AG08395 (cell line): ENCODE data around the gene PCLO.

Experiments
- DNase-seq: peaks from one replicate; pipeline ENCODE4 v3.0.0; 2012; ENCODE audit warnings: mixed read lengths, low spot score

The PCLO gene

GRCh38 chr7:82823073-82823472 is 339.6 kb downstream of the PCLO start:
- no peak for DNase-seq

GRCh38 chr7:82821037-82821436 is 341.6 kb downstream of the PCLO start:
- no peak for DNase-seq

- DNase-seq = no peak
Observed at GRCh38 chr7:82818171-82818570, 344.5 kb downstream of the PCLO start.

- no peak for DNase-seq
Observed at GRCh38 chr7:82816272-82816671, 346.4 kb downstream of the PCLO start.

- DNase-seq = peak; percentile 72
Observed at GRCh38 chr7:82810558-82811259, 352.0 kb downstream of the PCLO start.

- DNase-seq = no peak
Observed at GRCh38 chr7:82808633-82809032, 354.1 kb downstream of the PCLO start.

GRCh38 chr7:82805527-82805960 is 357.1 kb downstream of the PCLO start:
- DNase-seq = peak; percentile 72

- no peak for DNase-seq
Observed at GRCh38 chr7:82803411-82803810, 359.3 kb downstream of the PCLO start.

GRCh38 chr7:82789883-82790609 is 372.6 kb downstream of the PCLO start:
- no peak for DNase-seq

GRCh38 chr7:82778021-82778420 is 384.7 kb downstream of the PCLO start:
- DNase-seq = no peak

- no peak for DNase-seq
Observed at GRCh38 chr7:82762880-82763279, 399.8 kb downstream of the PCLO start.

- no peak for DNase-seq
Observed at GRCh38 chr7:82760831-82761230, 401.9 kb downstream of the PCLO start.

GRCh38 chr7:82760074-82760473 is 402.6 kb downstream of the PCLO start:
- DNase-seq = no peak

- DNase-seq = peak; percentile 55
Observed at GRCh38 chr7:82755705-82756551, 406.8 kb downstream of the PCLO start.

- no peak for DNase-seq
Observed at GRCh38 chr7:82750007-82750406, 412.7 kb downstream of the PCLO start.

- DNase-seq = no peak
Observed at GRCh38 chr7:82745820-82746219, 416.9 kb downstream of the PCLO start.

- peak; percentile 45 for DNase-seq
Observed at GRCh38 chr7:82745117-82745516, 417.6 kb downstream of the PCLO start.

GRCh38 chr7:82742163-82742562 is 420.5 kb downstream of the PCLO start:
- no peak for DNase-seq

- DNase-seq = no peak
Observed at GRCh38 chr7:82741493-82741892, 421.2 kb downstream of the PCLO start.

GRCh38 chr7:82740246-82740848 is 422.3 kb downstream of the PCLO start:
- DNase-seq = peak; percentile 50

GRCh38 chr7:82736633-82737032 is 426.1 kb downstream of the PCLO start:
- no peak for DNase-seq

- no peak for DNase-seq
Observed at GRCh38 chr7:82732677-82733076, 430.0 kb downstream of the PCLO start.
